Measurements from ENCODE around the gene MCM3AP. TPM values are rescaled to one million over a fixed set of nuclear protein-coding genes. Genes with fewer than 3 reads are reported as not detected.

The MCM3AP gene
- total RNA-seq, 2 donors from 2014 or later: 120 to 121 TPM

- H3K4me1 Mint-ChIP-seq (ENCODE audit: low read depth): peaks cover 29% of the 10 kb centered on the region
Observed at GRCh38 chr21:46223217-46223616, 62.2 kb downstream of the MCM3AP start.

GRCh38 chr21:46222436-46223116 lies 62.8 kb downstream of the MCM3AP start:
- H3K4me1 Mint-ChIP-seq (ENCODE audit: low read depth): peaks cover 22% of the 10 kb centered on the region
- ATAC-seq (replicated peaks in 1 of 2): no peak
- no peaks in the 10 kb centered on the region for H3K27me3 Mint-ChIP-seq (ENCODE audit: low read depth)
- no peaks in the 10 kb centered on the region for H3K9me3 Mint-ChIP-seq
- no peak overlapping the region for H3K4me3 Mint-ChIP-seq
- DNase-seq: no peak
- H3K36me3 Mint-ChIP-seq (ENCODE audit: insufficient read depth in 2 of 2): peaks cover 0 to 5% of the 10 kb centered on the region in 2 donors
- H3K27ac Mint-ChIP-seq: no peak overlapping the region

More at GRCh38 chr21:46223217-46223616, 62.2 kb downstream of the MCM3AP start:
- H3K27me3 Mint-ChIP-seq (ENCODE audit: low read depth): no peaks in the 10 kb centered on the region
- DNase-seq: no peak
- no peak overlapping the region for H3K4me3 Mint-ChIP-seq
- ATAC-seq (replicated peaks in 1 of 2): no peak
- no peaks in the 10 kb centered on the region for H3K9me3 Mint-ChIP-seq
- H3K27ac Mint-ChIP-seq: no peak overlapping the region
- peaks cover 0 to 5% of the 10 kb centered on the region in 2 donors for H3K36me3 Mint-ChIP-seq (ENCODE audit: insufficient read depth in 2 of 2)

- Mint-ChIP-seq H3K4me3 (no peak overlapping the region), H3K27ac (no peak overlapping the region), H3K36me3 (ENCODE audit: insufficient read depth in 2 of 2) (peaks cover 0 to 5% of the 10 kb centered on the region in 2 donors), H3K4me1 (ENCODE audit: low read depth) (peaks cover 15% of the 10 kb centered on the region), H3K27me3 (ENCODE audit: low read depth) (no peaks in the 10 kb centered on the region), H3K9me3 (no peaks in the 10 kb centered on the region)
- ATAC-seq (replicated peaks in 1 of 2): no peak
- DNase-seq: no peak
Observed at GRCh38 chr21:46221664-46222435, 63.6 kb downstream of the MCM3AP start.

GRCh38 chr21:46220847-46221246 lies 64.6 kb downstream of the MCM3AP start:
- H3K9me3 Mint-ChIP-seq: no peaks in the 10 kb centered on the region
- peaks cover 5% of the 10 kb centered on the region for H3K4me1 Mint-ChIP-seq (ENCODE audit: low read depth)
- ATAC-seq (replicated peaks in 1 of 2) (no peak), DNase-seq (no peak)
- no peaks in the 10 kb centered on the region for H3K27me3 Mint-ChIP-seq (ENCODE audit: low read depth)
- H3K4me3 Mint-ChIP-seq: no peak overlapping the region
- no peak overlapping the region for H3K27ac Mint-ChIP-seq
- H3K36me3 Mint-ChIP-seq (ENCODE audit: insufficient read depth in 2 of 2): peaks cover 0 to 4% of the 10 kb centered on the region in 2 donors

GRCh38 chr21:46220275-46220810 lies 65.1 kb downstream of the MCM3AP start:
- no peak overlapping the region for H3K27ac Mint-ChIP-seq
- DNase-seq (no peak), ATAC-seq (replicated peaks in 1 of 2) (no peak)
- no peaks in the 10 kb centered on the region for H3K27me3 Mint-ChIP-seq (ENCODE audit: low read depth)
- peaks cover under 1% of the 10 kb centered on the region for H3K4me1 Mint-ChIP-seq (ENCODE audit: low read depth)
- H3K9me3 Mint-ChIP-seq: no peaks in the 10 kb centered on the region
- H3K4me3 Mint-ChIP-seq: no peak overlapping the region
- H3K36me3 Mint-ChIP-seq (ENCODE audit: insufficient read depth in 2 of 2): peaks cover 0 to 1% of the 10 kb centered on the region in 2 donors

GRCh38 chr21:46219591-46220239 lies 65.7 kb downstream of the MCM3AP start:
- H3K9me3 Mint-ChIP-seq: no peaks in the 10 kb centered on the region
- no peaks in the 10 kb centered on the region for H3K27me3 Mint-ChIP-seq (ENCODE audit: low read depth)
- no peak overlapping the region for H3K27ac Mint-ChIP-seq
- ATAC-seq (replicated peaks in 1 of 2) (no peak), DNase-seq (no peak)
- no peak overlapping the region for H3K4me3 Mint-ChIP-seq
- H3K4me1 Mint-ChIP-seq (ENCODE audit: low read depth): no peaks in the 10 kb centered on the region
- H3K36me3 Mint-ChIP-seq (ENCODE audit: insufficient read depth in 2 of 2): peaks cover 0 to 1% of the 10 kb centered on the region in 2 donors

- Mint-ChIP-seq H3K4me3 (no peak overlapping the region), H3K27me3 (ENCODE audit: low read depth) (no peaks in the 10 kb centered on the region), H3K36me3 (ENCODE audit: insufficient read depth in 2 of 2) (peaks cover 0 to 1% of the 10 kb centered on the region in 2 donors), H3K9me3 (no peaks in the 10 kb centered on the region), H3K27ac (no peak overlapping the region), H3K4me1 (ENCODE audit: low read depth) (no peaks in the 10 kb centered on the region)
- no peak for DNase-seq
- ATAC-seq (replicated peaks in 1 of 2): no peak
Observed at GRCh38 chr21:46218906-46219590, 66.4 kb downstream of the MCM3AP start.

- Mint-ChIP-seq H3K4me1 (ENCODE audit: low read depth) (no peaks in the 10 kb centered on the region), H3K9me3 (no peaks in the 10 kb centered on the region), H3K4me3 (no peak overlapping the region), H3K36me3 (ENCODE audit: insufficient read depth in 2 of 2) (peaks cover 0 to 1% of the 10 kb centered on the region in 2 donors), H3K27me3 (ENCODE audit: low read depth) (no peaks in the 10 kb centered on the region), H3K27ac (no peak overlapping the region)
- no peak for ATAC-seq (replicated peaks in 1 of 2)
- DNase-seq: no peak
Observed at GRCh38 chr21:46217511-46218196, 67.8 kb downstream of the MCM3AP start.

- H3K27ac Mint-ChIP-seq: no peak overlapping the region
- DNase-seq: no peak
- no peaks in the 10 kb centered on the region for H3K9me3 Mint-ChIP-seq
- no peaks in the 10 kb centered on the region for H3K4me1 Mint-ChIP-seq (ENCODE audit: low read depth)
- no peak for ATAC-seq (replicated peaks in 1 of 2)
- H3K27me3 Mint-ChIP-seq (ENCODE audit: low read depth): no peaks in the 10 kb centered on the region
- H3K4me3 Mint-ChIP-seq: no peak overlapping the region
- peaks cover 0 to 1% of the 10 kb centered on the region in 2 donors for H3K36me3 Mint-ChIP-seq (ENCODE audit: insufficient read depth in 2 of 2)
Observed at GRCh38 chr21:46216132-46216747, 69.2 kb downstream of the MCM3AP start.

- DNase-seq (no peak), ATAC-seq (replicated peaks in 1 of 2) (no peak)
- H3K27me3 Mint-ChIP-seq (ENCODE audit: low read depth): no peaks in the 10 kb centered on the region
- H3K9me3 Mint-ChIP-seq: no peaks in the 10 kb centered on the region
- no peak overlapping the region for H3K27ac Mint-ChIP-seq
- no peaks in the 10 kb centered on the region for H3K4me1 Mint-ChIP-seq (ENCODE audit: low read depth)
- no peak overlapping the region for H3K4me3 Mint-ChIP-seq
- H3K36me3 Mint-ChIP-seq (ENCODE audit: insufficient read depth in 2 of 2): peaks cover 0 to 1% of the 10 kb centered on the region in 2 donors
Observed at GRCh38 chr21:46215436-46216131, 69.8 kb downstream of the MCM3AP start.

- H3K4me1 Mint-ChIP-seq (ENCODE audit: low read depth): no peaks in the 10 kb centered on the region
- H3K4me3 Mint-ChIP-seq: no peak overlapping the region
- H3K27ac Mint-ChIP-seq: no peak overlapping the region
- no peaks in the 10 kb centered on the region for H3K9me3 Mint-ChIP-seq
- peaks cover 0 to 1% of the 10 kb centered on the region in 2 donors for H3K36me3 Mint-ChIP-seq (ENCODE audit: insufficient read depth in 2 of 2)
- no peak for ATAC-seq (replicated peaks in 1 of 2)
- DNase-seq: no peak
- H3K27me3 Mint-ChIP-seq (ENCODE audit: low read depth): no peaks in the 10 kb centered on the region
Observed at GRCh38 chr21:46214478-46215340, 70.7 kb downstream of the MCM3AP start.

Measured in activated T-cell treated with anti-CD3 and anti-CD28 coated beads, Interleukin-2, amount 50 U/mL, for 72 hours (primary cell).